Thymus (tissue), 11 donors: ENCODE measurements around the gene MZT2B. TPM values are rescaled to one million over a fixed set of nuclear protein-coding genes. Genes with fewer than 3 reads are reported as not detected.
"Not testable (repeated sequence)": the region's sequence is repeated elsewhere in the genome, so short reads cannot be mapped to it uniquely, and the experiment has no call there.

ENCODE experiments used
- DNase-seq, 9 donors: peaks; one replicate each; pipeline ENCODE4 v3.0.0-alpha.2; 2013; ENCODE audit warnings: low spot score in 9 of 9, low read depth in 6 of 9, missing footprints in 1 of 9
- H3K27ac ChIP-seq, 2 donors: one replicate each; pipeline ENCODE4 v1.5.1; 2013; ENCODE audit warnings: control low read depth in 1 of 2, low read depth in 1 of 2, low read length in 1 of 2, mild to moderate bottlenecking in 1 of 2, moderate library complexity in 1 of 2
- H3K27me3 ChIP-seq, 2 donors: one replicate each; pipeline ENCODE4 v1.5.1; 2013; ENCODE audit warnings: low read length in 1 of 2; ENCODE audit not compliant: control insufficient read depth in 2 of 2, insufficient read depth in 1 of 2
- H3K36me3 ChIP-seq, 2 donors: one replicate each; pipeline ENCODE4 v1.5.1; 2013; ENCODE audit warnings: low read length in 1 of 2, mild to moderate bottlenecking in 1 of 2, moderate library complexity in 1 of 2; ENCODE audit not compliant: control insufficient read depth in 2 of 2, insufficient read depth in 2 of 2
- H3K4me1 ChIP-seq, 2 donors: one replicate each; pipeline ENCODE4 v1.5.1; 2013; ENCODE audit warnings: low read length in 2 of 2; ENCODE audit not compliant: control insufficient read depth in 2 of 2, insufficient read depth in 2 of 2
- H3K4me3 ChIP-seq, 2 donors: one replicate each; pipeline ENCODE4 v1.5.1; 2013; ENCODE audit warnings: low read length in 2 of 2, control low read depth in 1 of 2, mild to moderate bottlenecking in 1 of 2
- H3K9me3 ChIP-seq, 2 donors: one replicate each; pipeline ENCODE4 v1.5.1; 2013; ENCODE audit warnings: low read length in 1 of 2, mild to moderate bottlenecking in 1 of 2; ENCODE audit not compliant: control insufficient read depth in 2 of 2, insufficient read depth in 1 of 2
- WGBS: extraction: QIAGEN DNeasy Blood & Tissue Kit; methylation state at CpG from one replicate; pipeline ENCODE4 v1.1.7; 2013; 5-methylcytosine and 5-hydroxymethylcytosine counted together
- polyA plus RNA-seq: library from polyadenylated mRNA; stranded (reverse); fragments of 200-250 nt; gene quantifications from one replicate; pipeline ENCODE4 v1.2.3, GENCODE V29; 2013
- total RNA-seq: library from RNA; stranded (reverse); fragments of 120-200 nt; gene quantifications from one replicate; pipeline ENCODE4 v1.2.4, GENCODE V29; 2013
- donor health status: healthy.

Gene MZT2B
- total and polyA plus RNA-seq, 2 donors = 141 to 326 TPM

- 97% methylated on average over 15 of the region's 15 CpGs for whole genome bisulfite sequencing
- Histone ChIP-seq H3K9me3 (no peaks in the 10 kb centered on the region), H3K4me3 (no peak overlapping the region), H3K36me3 (peaks cover 4 to 16% of the 10 kb centered on the region in 2 donors), H3K27me3 (no peaks in the 10 kb centered on the region), H3K4me1 (no peaks in the 10 kb centered on the region), H3K27ac (no peak overlapping the region)
- DNase-seq = no peak
Observed at GRCh38 chr2:130190237-130190636, 8.2 kb downstream of the MZT2B start.

- not testable (repeated sequence) for DNase-seq, H3K4me3 ChIP-seq, H3K9me3 ChIP-seq, H3K4me1 ChIP-seq, H3K27me3 ChIP-seq, H3K27ac ChIP-seq
- peaks cover 4 to 16% of the 10 kb centered on the region in 2 donors for H3K36me3 ChIP-seq
- WGBS = 97% methylated on average over 6 of the region's 6 CpGs
Observed at GRCh38 chr2:130191319-130191718, 9.3 kb downstream of the MZT2B start.

- not testable (repeated sequence) for DNase-seq, H3K4me3 ChIP-seq, H3K27me3 ChIP-seq, H3K9me3 ChIP-seq, H3K27ac ChIP-seq, H3K4me1 ChIP-seq
- WGBS = 92% methylated on average over 3 of the region's 3 CpGs
- peaks cover 4 to 16% of the 10 kb centered on the region in 2 donors for H3K36me3 ChIP-seq
Observed at GRCh38 chr2:130192451-130192850, 10.4 kb downstream of the MZT2B start.

- 89% methylated on average over 22 of the region's 22 CpGs for WGBS
- not testable (repeated sequence) for H3K27ac ChIP-seq, H3K9me3 ChIP-seq, H3K4me3 ChIP-seq, H3K27me3 ChIP-seq, DNase-seq, H3K4me1 ChIP-seq
- peaks cover 4 to 13% of the 10 kb centered on the region in 2 donors for H3K36me3 ChIP-seq
Observed at GRCh38 chr2:130193824-130194223, 11.8 kb downstream of the MZT2B start.

GRCh38 chr2:130195089-130195635, 13.1 kb downstream of the MZT2B start:
- not testable (repeated sequence) for DNase-seq, H3K27me3 ChIP-seq, H3K4me1 ChIP-seq, H3K4me3 ChIP-seq, H3K36me3 ChIP-seq, H3K9me3 ChIP-seq, H3K27ac ChIP-seq
- WGBS = 92% methylated on average over 9 of the region's 9 CpGs

GRCh38 chr2:130196052-130196451, 14.0 kb downstream of the MZT2B start:
- H3K4me3 ChIP-seq, H3K9me3 ChIP-seq, H3K27me3 ChIP-seq, H3K4me1 ChIP-seq, H3K36me3 ChIP-seq, DNase-seq, H3K27ac ChIP-seq: not testable (repeated sequence)
- WGBS = 90% methylated on average over 11 of the region's 13 CpGs

- no peaks in the 10 kb centered on the region for H3K4me1 ChIP-seq
- H3K27me3 ChIP-seq = peaks cover 0 to 3% of the 10 kb centered on the region in 2 donors
- no peaks in the 10 kb centered on the region for H3K9me3 ChIP-seq
- 97% methylated on average over 26 of the region's 26 CpGs for WGBS
- no peak for DNase-seq
- no peak within 1 kb of the TSS for H3K4me3 ChIP-seq
- H3K36me3 ChIP-seq = no peaks in the 10 kb centered on the region
- H3K27ac ChIP-seq = no peak within 1 kb of the TSS
Observed at GRCh38 chr2:130198343-130198742, 16.3 kb downstream of the MZT2B start, which contains the start of gene TUBA3E. TUBA3E (minus strand) TSS chr2:130198439; CDS start chr2:130198360, 79 bp downstream.

- H3K27ac ChIP-seq, DNase-seq: not testable (repeated sequence)
Observed at GRCh38 chr2:130202518-130202917, 20.5 kb downstream of the MZT2B start.

GRCh38 chr2:130203150-130203549, 21.1 kb downstream of the MZT2B start:
- H3K27ac ChIP-seq, H3K4me1 ChIP-seq, H3K4me3 ChIP-seq, H3K9me3 ChIP-seq, H3K27me3 ChIP-seq, H3K36me3 ChIP-seq, DNase-seq: not testable (repeated sequence)
- WGBS = 87% methylated on average over 3 of the region's 3 CpGs

More at GRCh38 chr2:130202518-130202917, 20.5 kb downstream of the MZT2B start:
- H3K36me3 ChIP-seq, H3K27me3 ChIP-seq, H3K4me3 ChIP-seq, H3K9me3 ChIP-seq, H3K4me1 ChIP-seq: not testable (repeated sequence)
- 79% methylated on average over 6 of the region's 7 CpGs for WGBS
